Loucy (cell line): ENCODE data around the gene RGMB.
"Not testable (repeated sequence)": the region's sequence is repeated elsewhere in the genome, so short reads cannot be mapped to it uniquely, and the experiment has no call there.

Experiments
- H2AFZ ChIP-seq: fragments of 200-600 bp; sonication (generic); 2 replicates; pipeline ENCODE4 v1.6.0; 2016; ENCODE audit warnings: antibody characterized with exemption, mild to moderate bottlenecking, low read length, moderate library complexity
- H3F3A ChIP-seq: fragments of 200-600 bp; 2 replicates; pipeline ENCODE4 v1.6.0; 2016; ENCODE audit warnings: antibody characterized with exemption, low read depth, mild to moderate bottlenecking
- H3K27me3 ChIP-seq: fragments of 200-600 bp; sonication (generic); 2 replicates; pipeline ENCODE4 v1.6.1; 2014; ENCODE audit warnings: low read length, mild to moderate bottlenecking; ENCODE audit not compliant: insufficient read depth, poor library complexity, severe bottlenecking
- H3K36me3 ChIP-seq: fragments of 200-600 bp; sonication (generic); 2 replicates; pipeline ENCODE4 v1.6.1; 2016; ENCODE audit warnings: low read length; ENCODE audit not compliant: insufficient read depth
- H3K4me1 ChIP-seq: fragments of 200-600 bp; sonication (generic); 2 replicates; pipeline ENCODE4 v1.5.1; 2014; ENCODE audit warnings: low read length, mild to moderate bottlenecking; ENCODE audit not compliant: insufficient read depth, poor library complexity, severe bottlenecking
- H3K4me2 ChIP-seq: fragments of 200-600 bp; sonication (generic); 2 replicates; pipeline ENCODE4 v1.6.0; 2014; ENCODE audit warnings: antibody characterized with exemption, low read length, low read depth, mild to moderate bottlenecking; ENCODE audit not compliant: poor library complexity, severe bottlenecking
- H3K4me3 ChIP-seq: fragments of 200-600 bp; sonication (generic); 2 replicates; pipeline ENCODE4 v1.5.1; 2014; ENCODE audit warnings: low read length, mild to moderate bottlenecking, mixed read lengths; ENCODE audit not compliant: poor library complexity, severe bottlenecking
- H3K79me2 ChIP-seq: fragments of 200-600 bp; sonication (generic); 2 replicates; pipeline ENCODE4 v1.6.1; 2014; ENCODE audit warnings: low read length; ENCODE audit not compliant: insufficient read depth
- H3K9ac ChIP-seq: fragments of 200-600 bp; sonication (generic); 2 replicates; pipeline ENCODE4 v1.6.0; 2014; ENCODE audit warnings: mild to moderate bottlenecking, low read depth, low read length, moderate library complexity; ENCODE audit not compliant: poor library complexity, severe bottlenecking
- H3K9me2 ChIP-seq: fragments of 200-600 bp; sonication (generic); replicated peaks from 2 replicates; pipeline ENCODE4 v1.6.1; 2016; ENCODE audit warnings: low read depth, low read length, mixed read lengths
- H3K9me3 ChIP-seq: fragments of 200-600 bp; sonication (generic); 2 replicates; pipeline ENCODE4 v1.6.1; 2014; ENCODE audit warnings: mild to moderate bottlenecking, antibody characterized with exemption, low read length, low read depth; ENCODE audit not compliant: insufficient read depth
- H4K20me1 ChIP-seq: fragments of 200-600 bp; sonication (generic); 2 replicates; pipeline ENCODE4 v1.6.0; 2014; ENCODE audit warnings: antibody characterized with exemption, low read length, mild to moderate bottlenecking; ENCODE audit not compliant: insufficient read depth, poor library complexity, severe bottlenecking
- EZH2phosphoT487 ChIP-seq: fragments of 200-600 bp; IDR thresholded peaks from 2 replicates; pipeline ENCODE4 v1.6.1; 2018; ENCODE audit warnings: antibody characterized with exemption, mild to moderate bottlenecking, moderate library complexity, borderline replicate concordance
- TF ChIP-seq, protein P1 (sequence below): fragments of 200-600 bp; sonication (generic); conservative IDR thresholded peaks from 2 replicates; pipeline ENCODE4 v1.5.1; 2014; ENCODE audit warnings: mild to moderate bottlenecking, antibody characterized with exemption, low read length

The RGMB gene

DNA sequence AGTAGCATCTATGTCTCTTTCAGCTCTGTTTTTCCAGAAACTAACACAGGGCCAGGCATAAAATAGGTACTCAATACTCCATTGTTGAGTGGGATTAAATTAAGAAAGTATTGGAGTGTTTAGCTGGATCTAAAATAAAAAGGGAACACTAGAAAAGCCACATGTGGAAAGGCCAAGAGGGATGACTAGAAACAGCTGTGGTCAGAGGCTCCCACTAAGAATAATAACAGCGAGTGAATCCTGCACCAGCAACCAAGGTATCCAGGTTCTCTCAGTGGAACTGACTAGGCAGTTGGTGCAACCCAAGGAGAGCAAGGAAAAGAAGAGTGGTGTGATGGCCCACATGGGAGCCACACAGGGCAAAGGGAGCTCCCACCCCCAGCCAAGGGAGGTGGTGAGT lies 31.5 kb upstream of the RGMB start:
- H3K27me3 ChIP-seq: no peaks in the 10 kb centered on the region
- H2AFZ ChIP-seq: no peak overlapping the region
- H3K4me1 ChIP-seq: no peaks in the 10 kb centered on the region
- no peak overlapping the region for H3K4me2 ChIP-seq
- no peaks in the 10 kb centered on the region for H3F3A ChIP-seq
- no peak overlapping the region for H3K9ac ChIP-seq
- H3K79me2 ChIP-seq: no peaks in the 10 kb centered on the region
- no peak for TF ChIP-seq EZH2phosphoT487
- TF ChIP-seq, protein P1, sequence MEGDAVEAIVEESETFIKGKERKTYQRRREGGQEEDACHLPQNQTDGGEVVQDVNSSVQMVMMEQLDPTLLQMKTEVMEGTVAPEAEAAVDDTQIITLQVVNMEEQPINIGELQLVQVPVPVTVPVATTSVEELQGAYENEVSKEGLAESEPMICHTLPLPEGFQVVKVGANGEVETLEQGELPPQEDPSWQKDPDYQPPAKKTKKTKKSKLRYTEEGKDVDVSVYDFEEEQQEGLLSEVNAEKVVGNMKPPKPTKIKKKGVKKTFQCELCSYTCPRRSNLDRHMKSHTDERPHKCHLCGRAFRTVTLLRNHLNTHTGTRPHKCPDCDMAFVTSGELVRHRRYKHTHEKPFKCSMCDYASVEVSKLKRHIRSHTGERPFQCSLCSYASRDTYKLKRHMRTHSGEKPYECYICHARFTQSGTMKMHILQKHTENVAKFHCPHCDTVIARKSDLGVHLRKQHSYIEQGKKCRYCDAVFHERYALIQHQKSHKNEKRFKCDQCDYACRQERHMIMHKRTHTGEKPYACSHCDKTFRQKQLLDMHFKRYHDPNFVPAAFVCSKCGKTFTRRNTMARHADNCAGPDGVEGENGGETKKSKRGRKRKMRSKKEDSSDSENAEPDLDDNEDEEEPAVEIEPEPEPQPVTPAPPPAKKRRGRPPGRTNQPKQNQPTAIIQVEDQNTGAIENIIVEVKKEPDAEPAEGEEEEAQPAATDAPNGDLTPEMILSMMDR: no peak
- H3K4me3 ChIP-seq: no peak overlapping the region
- no peaks in the 10 kb centered on the region for H4K20me1 ChIP-seq
- no peaks in the 10 kb centered on the region for H3K36me3 ChIP-seq
- H3K9me3 ChIP-seq: no peaks in the 10 kb centered on the region
- no peaks in the 10 kb centered on the region for H3K9me2 ChIP-seq

DNA sequence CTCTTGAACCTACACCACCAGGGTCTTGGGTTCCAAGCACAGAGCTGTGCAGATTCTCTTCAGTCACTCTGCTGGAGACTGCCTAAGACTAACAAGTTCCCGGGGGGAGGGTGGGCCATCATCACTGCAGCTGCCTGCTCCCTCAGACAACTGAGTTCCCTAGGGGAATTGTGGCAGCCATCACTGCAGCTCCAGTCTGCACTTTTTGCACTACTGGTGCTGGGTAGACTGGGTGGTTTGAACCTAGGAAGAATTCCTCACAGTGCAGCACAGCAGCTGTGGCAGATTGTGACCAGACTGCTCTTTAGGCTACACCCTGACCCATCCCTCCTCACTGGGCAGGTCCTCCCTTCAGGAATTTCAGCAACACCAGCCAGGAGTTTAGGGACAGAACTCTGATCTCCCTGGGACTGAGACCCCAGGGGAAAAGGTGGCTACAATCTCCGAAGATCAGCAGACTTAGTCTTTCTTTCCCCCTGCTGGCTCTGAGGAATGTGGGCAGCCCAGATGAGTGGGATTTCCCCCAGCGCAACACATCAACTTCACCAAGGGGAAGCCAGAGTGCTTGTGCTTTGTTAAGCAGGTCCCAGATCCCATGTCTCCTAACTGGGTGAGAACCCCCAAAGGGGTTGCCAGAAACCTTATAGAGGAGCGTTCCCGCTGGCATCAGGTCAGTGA lies 30.9 kb upstream of the RGMB start:
- no peak overlapping the region for H3K9ac ChIP-seq
- H3F3A ChIP-seq: no peaks in the 10 kb centered on the region
- no peaks in the 10 kb centered on the region for H3K4me1 ChIP-seq
- no peaks in the 10 kb centered on the region for H3K9me2 ChIP-seq
- H3K36me3 ChIP-seq: no peaks in the 10 kb centered on the region
- no peak overlapping the region for H3K4me2 ChIP-seq
- no peak overlapping the region for H3K4me3 ChIP-seq
- H4K20me1 ChIP-seq: no peaks in the 10 kb centered on the region
- H3K9me3 ChIP-seq: no peaks in the 10 kb centered on the region
- H3K27me3 ChIP-seq: no peaks in the 10 kb centered on the region
- no peak for TF ChIP-seq EZH2phosphoT487
- TF ChIP-seq, protein P1: no peak
- no peaks in the 10 kb centered on the region for H3K79me2 ChIP-seq
- H2AFZ ChIP-seq: no peak overlapping the region

DNA sequence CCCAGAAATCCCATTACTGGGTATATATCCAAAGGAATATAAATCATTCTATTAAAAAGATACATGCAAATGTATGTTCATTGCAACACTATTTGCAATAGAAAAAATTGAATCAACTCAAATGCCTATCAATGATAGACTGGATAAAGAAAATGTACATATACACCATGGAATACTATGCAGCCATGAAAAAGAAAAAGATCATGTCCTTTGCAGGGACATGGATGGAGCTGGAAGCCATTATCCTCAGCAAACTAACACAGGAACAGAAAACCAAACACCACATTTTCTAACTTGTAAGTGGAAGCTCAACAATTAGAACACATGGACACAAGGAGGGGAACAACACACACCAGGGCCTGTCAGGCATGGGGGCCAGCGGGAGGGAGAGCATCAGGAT lies 25.2 kb upstream of the RGMB start:
- not testable (repeated sequence) for H2AFZ ChIP-seq, H3K4me2 ChIP-seq, H3K79me2 ChIP-seq, H3K9ac ChIP-seq, H3K9me3 ChIP-seq, H3K4me1 ChIP-seq, H4K20me1 ChIP-seq, H3K9me2 ChIP-seq, H3K36me3 ChIP-seq, H3F3A ChIP-seq, H3K27me3 ChIP-seq, H3K4me3 ChIP-seq

DNA sequence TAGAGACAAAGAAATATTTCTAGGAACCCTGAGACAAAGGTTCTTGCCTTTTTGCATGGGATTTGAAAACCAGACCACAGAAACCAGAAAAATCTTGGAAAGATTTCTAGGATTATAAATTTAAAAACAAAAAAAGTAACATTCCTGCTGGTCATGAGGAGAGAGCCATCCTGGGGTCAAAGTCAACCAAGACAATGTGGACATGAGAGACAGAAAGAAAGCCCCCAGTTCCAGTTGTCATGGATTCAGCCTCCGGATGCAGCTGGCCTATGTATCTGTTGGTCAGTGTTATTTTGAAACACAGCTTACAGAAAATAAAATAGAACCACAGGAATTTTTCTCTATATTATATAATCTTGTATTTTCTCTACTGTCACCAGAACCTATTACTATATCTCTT lies 24.4 kb upstream of the RGMB start:
- H3K79me2 ChIP-seq: no peaks in the 10 kb centered on the region
- H3K36me3 ChIP-seq: no peaks in the 10 kb centered on the region
- no peak overlapping the region for H3K4me3 ChIP-seq
- TF ChIP-seq, protein P1: no peak
- TF ChIP-seq EZH2phosphoT487: no peak
- H3K4me2 ChIP-seq: no peak overlapping the region
- H3K9ac ChIP-seq: no peak overlapping the region
- H3K27me3 ChIP-seq: no peaks in the 10 kb centered on the region
- no peaks in the 10 kb centered on the region for H3F3A ChIP-seq
- H3K4me1 ChIP-seq: no peaks in the 10 kb centered on the region
- no peak overlapping the region for H2AFZ ChIP-seq
- no peaks in the 10 kb centered on the region for H3K9me2 ChIP-seq
- H4K20me1 ChIP-seq: no peaks in the 10 kb centered on the region
- H3K9me3 ChIP-seq: no peaks in the 10 kb centered on the region
